ENCODE results near the gene TPM2.
"Not testable (repeated sequence)": the region's sequence is repeated elsewhere in the genome, so short reads cannot be mapped to it uniquely, and the experiment has no call there.

Gene TPM2

GRCh38 chr9:35651956-35652828, 37.5 kb downstream of the TPM2 start:
- ATAC-seq, result no peak

GRCh38 chr9:35650341-35651158, 39.2 kb downstream of the TPM2 start, which contains the start of gene SIT1:
Gene SIT1 (minus strand): TSS chr9:35650931. CDS start chr9:35650853, 78 bp downstream.
- no peak for ATAC-seq

GRCh38 chr9:35649431-35650340, 40.0 kb downstream of the TPM2 start:
- no peak for ATAC-seq

GRCh38 chr9:35646533-35647265, 43.0 kb downstream of the TPM2 start:
- ATAC-seq, result peak; percentile 88 to 90

GRCh38 chr9:35646153-35646532, 43.6 kb downstream of the TPM2 start:
- ATAC-seq, result no peak

- ATAC-seq, result not testable (repeated sequence)
Measured at GRCh38 chr9:35645736-35646135, 44.0 kb downstream of the TPM2 start.

GRCh38 chr9:35643046-35643445, 46.7 kb downstream of the TPM2 start:
- no peak for ATAC-seq

- ATAC-seq, result not testable (repeated sequence)
Measured at GRCh38 chr9:35641478-35641877, 48.2 kb downstream of the TPM2 start.

GRCh38 chr9:35640431-35640830, 49.3 kb downstream of the TPM2 start:
- ATAC-seq, result not testable (repeated sequence)

GRCh38 chr9:35639631-35640030, 50.1 kb downstream of the TPM2 start:
- no peak for ATAC-seq

- peak; percentile 58 to 70 for ATAC-seq
Measured at GRCh38 chr9:35639225-35639624, 50.5 kb downstream of the TPM2 start.

- ATAC-seq, result not testable (repeated sequence)
Measured at GRCh38 chr9:35638751-35639150, 51.0 kb downstream of the TPM2 start.

- not testable (repeated sequence) for ATAC-seq
Measured at GRCh38 chr9:35637427-35637955, 52.2 kb downstream of the TPM2 start.

- not testable (repeated sequence) for ATAC-seq
Measured at GRCh38 chr9:35636877-35637246, 52.9 kb downstream of the TPM2 start.

GRCh38 chr9:35636135-35636876, 53.4 kb downstream of the TPM2 start:
- ATAC-seq, result no peak

- ATAC-seq, result no peak
Measured at GRCh38 chr9:35635730-35636129, 54.0 kb downstream of the TPM2 start.
